ENCODE data around the gene HNF4A. TPM values are rescaled to one million over a fixed set of nuclear protein-coding genes. Genes with fewer than 3 reads are reported as not detected.

Gene HNF4A
- total and polyA plus RNA-seq, 2 of the 13 experiments (the other 11 are each of a cell fraction or from before 2014, with no cell fraction given), result 80.9 to 169 TPM

DNA sequence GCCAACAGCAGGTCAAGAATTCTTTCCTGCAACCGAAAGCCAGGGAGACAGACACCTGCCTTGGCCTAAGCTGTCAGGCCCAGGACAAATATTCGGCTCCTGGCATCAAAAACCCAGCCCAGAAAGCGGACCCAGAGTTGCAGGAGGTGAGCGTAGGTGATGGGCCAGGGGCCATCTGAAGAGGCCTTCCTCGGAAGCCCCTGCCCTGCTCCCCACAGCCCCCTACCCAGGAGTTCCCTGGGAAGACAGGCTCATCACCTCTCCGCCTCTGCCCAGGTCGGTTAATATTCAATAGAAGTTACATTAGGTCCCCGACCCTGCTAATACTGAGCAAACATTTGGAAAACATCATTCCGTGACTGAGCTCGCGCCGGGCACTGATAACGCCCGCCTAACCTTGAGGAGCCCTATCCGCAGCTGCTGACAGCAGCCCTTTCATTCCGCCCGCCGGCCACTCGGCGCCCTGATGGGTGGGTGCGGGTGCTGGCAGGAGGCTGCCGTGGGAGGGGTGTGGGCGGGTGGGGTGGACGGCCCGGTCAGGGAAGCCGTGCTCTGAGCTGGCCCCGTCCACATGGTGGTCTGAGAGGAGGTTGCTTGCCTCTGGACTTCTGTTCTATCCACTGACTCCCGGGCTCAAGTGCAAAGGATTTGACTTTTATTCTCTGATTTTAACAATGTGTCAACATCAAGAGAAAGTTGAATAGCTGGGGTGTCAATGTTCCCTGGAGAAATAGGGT is 55.7 kb downstream of the HNF4A start (continued):
- TF ChIP-seq ZBTB4 (CRISPR knock-in tag; IDR thresholded peaks at IDR 0.05; ENCODE audit: borderline replicate concordance) (no peak; the same call in 1 of the 2 replicates), SPEN (CRISPR knock-in tag; IDR thresholded peaks at IDR 0.05; ENCODE audit: low read depth) (peak; percentile 85), TCF12 (IDR thresholded peaks at IDR 0.05) (no peak), TCF12 (CRISPR knock-in tag; IDR thresholded peaks at IDR 0.05) (peak; percentile 98), RARG (CRISPR knock-in tag; IDR thresholded peaks at IDR 0.05; ENCODE audit: low read depth) (no peak), FOXO1 (CRISPR knock-in tag; IDR thresholded peaks at IDR 0.05) (peak; percentile 98), CHD2 (IDR thresholded peaks at IDR 0.05; ENCODE audit: low read depth, low read length) (peak; percentile 60; the same call in 1 of the 2 replicates), NFYC (CRISPR knock-in tag; IDR thresholded peaks at IDR 0.05) (peak; percentile 49), NFKB2 (CRISPR knock-in tag; IDR thresholded peaks at IDR 0.05; ENCODE audit: borderline replicate concordance) (no peak; the same call in 1 of the 2 replicates), ZBTB42 (CRISPR knock-in tag; IDR thresholded peaks at IDR 0.05) (no peak), FOXK2 (IDR thresholded peaks at IDR 0.05) (no peak), NPAS2 (CRISPR knock-in tag; IDR thresholded peaks at IDR 0.05; ENCODE audit: borderline replicate concordance) (no peak), RORA (CRISPR knock-in tag; IDR thresholded peaks at IDR 0.05) (no peak), ZNF101 (CRISPR knock-in tag; IDR thresholded peaks at IDR 0.05; ENCODE audit: borderline replicate concordance, low read depth) (no peak; the same call in 1 of the 2 replicates), ZUFSP (CRISPR knock-in tag; IDR thresholded peaks at IDR 0.05; ENCODE audit: borderline replicate concordance) (no peak), HDAC6 (IDR thresholded peaks at IDR 0.05; ENCODE audit: low read depth, low read length) (no peak), ZNF558 (CRISPR knock-in tag; IDR thresholded peaks at IDR 0.05; ENCODE audit: borderline replicate concordance) (no peak), TEAD2 (CRISPR knock-in tag; IDR thresholded peaks at IDR 0.05) (no peak), IRF2 (CRISPR knock-in tag; IDR thresholded peaks at IDR 0.05) (peak; percentile 96), FOSL1 (CRISPR knock-in tag; IDR thresholded peaks at IDR 0.05; ENCODE audit: borderline replicate concordance) (no peak), ZNF235 (CRISPR knock-in tag; IDR thresholded peaks at IDR 0.05; ENCODE audit: borderline replicate concordance) (peak; percentile 40; the same call in 1 of the 2 replicates), ETV5 (CRISPR knock-in tag; IDR thresholded peaks at IDR 0.05; ENCODE audit: borderline replicate concordance) (peak; percentile 93)
- TF ChIP-seq, protein P1, sequence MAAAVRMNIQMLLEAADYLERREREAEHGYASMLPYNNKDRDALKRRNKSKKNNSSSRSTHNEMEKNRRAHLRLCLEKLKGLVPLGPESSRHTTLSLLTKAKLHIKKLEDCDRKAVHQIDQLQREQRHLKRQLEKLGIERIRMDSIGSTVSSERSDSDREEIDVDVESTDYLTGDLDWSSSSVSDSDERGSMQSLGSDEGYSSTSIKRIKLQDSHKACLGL (CRISPR knock-in tag; IDR thresholded peaks at IDR 0.05), result no peak
- TF ChIP-seq, protein P2, sequence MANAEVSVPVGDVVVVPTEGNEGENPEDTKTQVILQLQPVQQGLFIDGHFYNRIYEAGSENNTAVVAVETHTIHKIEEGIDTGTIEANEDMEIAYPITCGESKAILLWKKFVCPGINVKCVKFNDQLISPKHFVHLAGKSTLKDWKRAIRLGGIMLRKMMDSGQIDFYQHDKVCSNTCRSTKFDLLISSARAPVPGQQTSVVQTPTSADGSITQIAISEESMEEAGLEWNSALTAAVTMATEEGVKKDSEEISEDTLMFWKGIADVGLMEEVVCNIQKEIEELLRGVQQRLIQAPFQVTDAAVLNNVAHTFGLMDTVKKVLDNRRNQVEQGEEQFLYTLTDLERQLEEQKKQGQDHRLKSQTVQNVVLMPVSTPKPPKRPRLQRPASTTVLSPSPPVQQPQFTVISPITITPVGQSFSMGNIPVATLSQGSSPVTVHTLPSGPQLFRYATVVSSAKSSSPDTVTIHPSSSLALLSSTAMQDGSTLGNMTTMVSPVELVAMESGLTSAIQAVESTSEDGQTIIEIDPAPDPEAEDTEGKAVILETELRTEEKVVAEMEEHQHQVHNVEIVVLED (CRISPR knock-in tag; IDR thresholded peaks at IDR 0.05; ENCODE audit: borderline replicate concordance), result peak; percentile 62
